NCI-H2081 (cell line): Measurements from ENCODE around the gene RALGPS1.

Experiments
- DNase-seq, 2 experiments: peaks; one replicate each; lab custom pipeline; 2025; lab: John Stamatoyannopoulos, UW

The RALGPS1 gene

DNA sequence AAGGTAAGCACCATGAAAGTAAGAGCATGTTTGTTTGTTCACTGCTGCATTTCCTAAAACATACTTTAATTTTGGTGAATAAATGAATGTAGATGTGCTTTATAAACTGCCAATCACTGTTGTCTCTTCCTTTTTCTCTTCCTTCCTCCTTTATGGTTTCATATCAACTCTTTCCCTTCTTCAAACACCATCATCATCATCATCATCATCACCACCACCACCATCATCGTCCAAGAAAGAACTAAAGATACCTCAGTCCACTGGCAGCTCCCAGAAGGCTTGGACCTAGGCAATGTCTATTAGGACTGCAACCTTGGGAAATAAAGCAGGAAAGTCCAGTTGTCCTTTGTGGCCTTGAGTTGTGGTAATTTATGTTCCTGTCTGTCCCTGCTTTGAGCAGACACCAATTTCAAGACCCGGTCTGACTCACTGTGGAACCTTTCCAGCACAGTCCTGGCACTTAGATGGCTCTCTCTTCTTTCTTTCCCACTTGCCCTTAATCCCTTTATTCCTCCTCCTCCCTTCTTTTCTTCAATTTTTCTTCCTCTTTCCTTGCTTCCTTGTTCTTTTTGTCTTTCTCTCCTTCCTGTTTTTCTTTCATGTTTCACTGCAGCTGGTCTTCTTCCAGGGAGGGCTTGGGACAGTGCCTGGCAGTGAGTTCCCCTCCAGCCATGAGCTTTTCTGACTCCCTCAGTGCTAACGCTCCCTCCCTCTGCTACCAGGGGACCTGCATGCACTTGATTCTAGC lies 108.5 kb downstream of the RALGPS1 start:
- DNase-seq = no peak

DNA sequence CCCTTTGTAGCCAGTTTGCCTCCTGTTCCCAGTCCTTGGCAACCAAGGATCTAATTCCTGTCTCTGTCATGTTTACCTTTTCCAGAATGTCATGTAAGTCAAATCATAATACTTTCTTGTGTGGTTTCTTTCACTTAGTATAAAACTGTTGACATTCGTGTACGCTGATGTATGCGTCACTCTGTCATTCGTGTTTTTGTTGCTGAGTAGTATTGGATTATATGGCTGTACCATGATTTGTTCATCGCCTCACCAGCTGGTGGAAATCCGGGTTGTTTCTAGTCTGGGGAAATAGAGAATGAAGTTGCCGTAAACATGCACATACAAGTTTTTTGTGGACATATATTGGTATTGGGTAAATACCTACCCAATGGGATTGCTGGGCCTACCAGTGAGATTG lies 110.5 kb downstream of the RALGPS1 start:
- DNase-seq = no peak

DNA sequence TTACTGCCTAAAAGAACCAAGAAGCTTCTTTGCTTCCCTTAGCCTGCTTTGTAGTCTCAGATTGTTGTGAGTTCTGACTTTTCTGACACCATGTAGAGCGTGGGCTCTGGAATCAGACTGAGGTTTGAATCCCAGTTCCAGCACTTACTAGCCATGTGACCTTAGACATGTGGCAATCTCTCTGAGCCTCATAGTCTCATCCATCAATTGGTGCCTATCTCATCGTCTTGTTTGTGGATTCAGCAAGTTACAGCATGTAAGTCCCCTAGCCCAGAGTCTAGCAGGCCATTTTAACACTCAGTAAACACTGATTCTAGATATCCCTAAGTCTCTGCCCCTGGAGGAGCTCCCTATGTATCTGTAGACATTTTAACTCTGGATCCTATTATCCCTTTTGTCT lies 113.1 kb downstream of the RALGPS1 start:
- no peak for DNase-seq

DNA sequence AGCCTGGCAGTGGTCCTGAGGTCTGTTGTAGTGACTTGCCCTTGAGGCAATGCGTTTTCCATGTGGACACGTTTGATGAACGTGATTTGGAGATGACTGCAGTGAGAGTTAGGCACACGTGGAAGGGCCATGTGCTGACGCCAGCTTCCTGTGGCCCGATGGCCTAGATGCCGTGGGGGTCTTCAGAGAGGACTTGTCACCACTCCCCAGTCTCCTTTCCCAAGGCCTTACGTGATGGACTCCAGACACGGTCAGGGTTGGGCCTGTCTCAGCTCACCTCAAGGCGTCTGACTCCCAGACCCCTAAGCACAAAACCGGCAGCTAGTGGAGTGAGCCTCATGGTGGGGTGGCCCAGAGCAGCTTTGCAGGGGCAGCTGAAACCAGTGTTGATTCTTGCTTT lies 115.0 kb downstream of the RALGPS1 start:
- no peak for DNase-seq

DNA sequence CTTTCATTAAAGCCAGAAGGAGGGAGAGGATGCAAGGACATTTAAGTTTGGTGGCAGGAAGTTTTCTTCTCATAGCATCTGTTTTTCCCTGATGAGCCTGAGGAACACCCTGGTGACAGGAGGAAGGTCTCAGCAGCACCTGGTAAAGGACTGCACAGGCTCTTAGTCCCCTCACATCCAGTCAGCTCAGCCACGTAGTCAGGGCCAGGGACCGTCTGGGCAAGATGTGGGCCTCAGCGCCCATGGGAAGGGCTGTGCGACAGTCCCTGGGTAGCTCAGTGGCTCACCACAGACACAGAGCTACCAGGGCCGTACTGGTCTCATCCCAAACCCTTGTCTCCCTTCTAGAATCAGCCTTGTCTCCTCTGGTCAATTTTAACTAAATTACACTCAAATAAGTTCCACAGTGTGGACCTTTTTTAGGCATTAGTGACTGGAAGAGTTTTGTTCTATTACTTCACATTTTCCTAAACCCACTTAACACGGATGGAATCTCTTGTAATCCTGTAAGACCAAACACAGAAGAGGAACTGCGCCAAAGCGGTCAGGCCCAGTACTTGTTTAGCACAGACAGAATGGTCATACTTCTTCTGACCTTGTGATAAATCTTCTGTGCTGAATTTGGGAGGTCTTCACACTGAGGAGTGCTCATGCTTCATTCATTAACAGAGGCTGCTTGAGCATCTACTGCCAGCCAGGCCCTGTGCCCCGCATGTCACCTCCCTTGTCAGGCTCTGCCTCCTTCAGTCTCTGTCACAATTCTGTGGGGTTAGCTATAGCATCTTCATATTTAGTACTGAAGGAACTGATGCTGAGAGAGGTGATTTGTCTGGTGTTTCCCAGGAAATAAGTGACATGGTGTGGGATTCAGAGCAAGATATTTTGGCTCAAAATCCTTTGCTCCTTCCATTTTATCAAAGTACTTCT lies 116.5 kb downstream of the RALGPS1 start:
- DNase-seq = no peak

DNA sequence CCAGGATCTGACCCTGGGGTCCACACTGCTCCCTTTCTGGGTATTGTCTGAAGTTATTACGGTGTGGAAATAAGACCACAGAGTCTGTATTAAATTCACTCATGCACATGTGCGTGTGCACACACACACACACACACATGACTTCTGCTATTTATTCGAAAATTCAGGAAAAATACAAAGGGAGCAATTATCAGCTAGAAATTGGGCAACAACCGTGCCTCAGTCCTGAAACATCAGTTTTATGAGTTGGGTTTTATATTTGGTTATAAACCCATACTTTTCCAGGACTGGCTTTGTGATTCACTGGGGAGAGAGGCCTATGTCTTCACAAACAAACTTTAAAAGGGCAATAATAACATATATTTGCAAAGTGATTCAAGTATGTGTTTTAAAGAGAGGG lies 117.7 kb downstream of the RALGPS1 start:
- DNase-seq = no peak

DNA sequence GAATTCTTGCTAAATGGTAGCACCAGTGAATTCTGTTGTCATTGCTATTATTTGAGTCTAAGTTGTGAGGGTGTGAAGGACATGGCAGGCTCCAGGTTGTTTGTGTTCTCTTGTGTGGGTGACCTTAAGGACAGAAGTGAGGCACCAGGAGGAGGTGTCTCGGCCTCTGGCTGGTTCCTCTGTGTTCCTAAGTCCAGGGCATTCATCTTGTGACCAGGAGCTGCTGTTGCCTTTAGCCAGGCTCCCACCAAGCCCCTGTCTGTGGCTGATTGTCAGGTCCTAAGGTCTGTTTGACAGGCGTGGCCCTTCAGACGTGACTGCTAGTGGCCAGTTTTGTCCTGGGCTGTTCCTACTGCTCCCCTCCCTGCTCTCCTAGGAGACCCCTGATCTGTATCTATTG lies 118.5 kb downstream of the RALGPS1 start:
- DNase-seq = no peak

DNA sequence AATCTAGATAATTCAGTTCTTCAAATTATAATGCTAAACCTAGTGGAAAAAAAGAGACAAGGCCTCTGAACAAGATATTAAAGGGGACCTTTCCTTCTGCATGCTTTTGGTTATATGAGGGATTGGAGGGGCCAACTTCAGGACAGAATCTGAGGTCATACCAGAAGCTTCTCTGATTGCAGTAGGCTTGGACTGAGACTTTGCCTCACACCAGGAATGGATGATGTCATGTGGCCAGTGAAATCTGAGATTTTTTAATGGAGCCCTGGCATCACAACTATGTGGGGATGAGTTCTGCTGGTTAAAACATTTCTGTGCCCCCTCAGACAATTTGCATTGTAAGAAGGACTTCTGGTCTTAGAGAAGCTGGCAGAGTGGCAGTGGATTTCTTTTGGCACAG lies 119.2 kb downstream of the RALGPS1 start:
- no peak for DNase-seq

DNA sequence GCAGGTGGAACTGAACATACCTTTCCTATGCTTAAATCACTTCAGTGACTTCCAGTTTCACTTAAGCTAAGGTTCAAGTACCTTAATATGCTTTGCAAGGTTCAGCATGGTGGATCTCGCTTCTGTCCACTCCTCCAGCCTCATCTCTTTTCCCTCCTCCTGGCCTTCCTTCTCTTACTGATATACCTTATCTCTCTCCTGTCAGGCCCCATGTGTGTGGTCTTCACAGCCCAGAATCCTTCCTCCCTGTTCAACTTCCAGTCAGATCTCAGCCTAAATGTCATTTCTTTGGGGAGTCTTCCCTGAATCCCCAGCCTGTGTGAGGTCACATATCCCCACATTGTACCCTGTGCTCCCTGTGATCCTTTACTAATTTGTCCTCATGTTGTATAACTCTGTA lies 120.1 kb downstream of the RALGPS1 start:
- DNase-seq = no peak

DNA sequence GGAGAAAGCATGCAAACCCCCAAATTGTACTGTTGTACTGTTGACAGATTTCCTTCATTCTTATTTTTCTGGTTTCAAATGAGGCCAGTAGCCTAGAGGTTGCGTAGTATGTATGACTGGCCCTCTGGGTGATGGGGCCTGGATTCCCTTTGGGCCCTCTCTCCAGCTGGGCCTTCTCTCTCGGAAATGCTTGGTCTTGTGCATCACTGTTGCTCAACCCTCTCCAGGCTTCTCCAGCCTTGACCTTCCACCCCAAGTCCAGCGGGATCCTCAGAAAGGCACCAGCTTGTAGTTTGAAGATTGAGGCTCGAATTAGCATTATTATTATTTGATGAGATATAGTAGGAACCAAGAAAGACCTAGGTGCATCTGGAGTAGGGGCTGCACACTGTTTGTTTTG lies 120.8 kb downstream of the RALGPS1 start:
- no peak for DNase-seq

DNA sequence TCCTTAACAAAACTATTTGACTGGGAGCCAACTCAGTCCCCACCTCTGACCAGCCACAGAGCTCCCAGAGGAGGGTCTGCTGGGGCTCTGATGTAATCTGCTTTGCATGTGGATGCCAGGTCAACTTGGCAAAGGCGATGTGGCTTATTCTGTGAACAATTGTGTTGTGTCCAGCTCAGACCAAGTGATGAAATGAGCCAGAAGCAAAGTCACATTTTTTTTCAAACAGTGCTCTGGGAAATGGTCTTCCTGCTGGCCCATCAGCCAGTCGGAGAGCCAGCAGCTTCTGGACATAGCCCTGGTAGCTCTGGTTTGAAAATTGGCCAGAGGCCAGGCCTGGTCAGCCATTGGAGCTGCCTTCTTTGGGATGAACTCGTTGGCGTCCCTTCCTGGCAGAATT lies 121.4 kb downstream of the RALGPS1 start:
- no peak for DNase-seq

DNA sequence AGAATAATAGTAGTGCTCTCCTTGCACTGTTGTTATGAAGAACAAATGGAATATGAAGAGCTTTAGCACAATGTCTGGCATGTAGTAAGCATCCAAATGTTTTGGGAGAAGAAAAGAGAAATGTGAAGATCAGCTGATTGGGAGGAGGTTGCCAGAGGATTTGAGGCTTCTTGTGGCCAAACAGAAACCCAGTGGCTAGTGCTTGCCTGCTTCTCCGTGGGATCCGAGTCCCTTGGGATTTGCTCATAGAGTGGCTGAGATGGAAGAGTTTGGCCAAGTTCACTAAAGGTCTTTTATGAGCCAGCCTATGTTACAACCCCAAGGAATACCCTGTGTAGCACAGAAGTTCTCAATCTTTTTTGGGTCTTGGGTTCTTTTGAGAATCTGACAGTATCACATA lies 121.9 kb downstream of the RALGPS1 start:
- DNase-seq = no peak

DNA sequence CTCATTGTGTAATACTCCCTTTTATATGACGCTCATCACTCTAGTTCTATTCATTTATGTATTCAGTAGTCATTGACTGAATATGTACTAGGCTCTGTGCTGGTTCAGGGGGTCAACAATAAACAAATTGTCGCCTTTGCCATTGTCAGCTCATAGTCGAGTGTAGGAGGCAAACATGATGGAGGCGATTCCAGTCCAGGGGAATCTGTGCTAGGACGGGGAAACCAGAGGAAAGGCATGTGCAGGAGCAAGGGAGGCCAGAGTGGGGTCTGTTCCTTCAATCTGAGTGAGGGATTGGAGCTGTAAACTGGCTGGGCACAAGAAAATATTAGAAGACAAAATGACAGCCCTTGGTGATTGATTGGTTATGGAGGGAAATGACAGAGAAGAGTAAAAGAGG lies 123.9 kb downstream of the RALGPS1 start:
- DNase-seq = no peak

DNA sequence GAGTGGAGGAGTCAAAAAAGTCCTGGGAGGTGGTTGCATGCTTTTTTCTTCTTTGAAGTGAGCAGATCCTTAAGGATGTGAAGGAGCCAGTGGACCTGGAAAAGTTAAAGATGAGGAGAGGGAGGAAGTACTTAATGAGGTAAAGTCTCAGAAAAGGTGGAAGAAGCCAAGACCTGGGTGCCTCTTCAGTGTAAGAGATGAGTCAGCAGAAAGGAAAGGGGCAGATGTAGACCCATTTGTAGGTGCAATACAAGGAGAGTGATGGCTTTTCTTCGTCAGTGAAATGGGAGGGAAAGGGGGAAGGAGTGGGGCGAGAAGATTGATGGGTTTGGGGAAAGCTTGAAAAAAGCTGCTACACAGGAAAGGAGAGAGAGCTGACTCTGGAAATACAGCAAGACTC lies 124.9 kb downstream of the RALGPS1 start:
- no peak for DNase-seq

DNA sequence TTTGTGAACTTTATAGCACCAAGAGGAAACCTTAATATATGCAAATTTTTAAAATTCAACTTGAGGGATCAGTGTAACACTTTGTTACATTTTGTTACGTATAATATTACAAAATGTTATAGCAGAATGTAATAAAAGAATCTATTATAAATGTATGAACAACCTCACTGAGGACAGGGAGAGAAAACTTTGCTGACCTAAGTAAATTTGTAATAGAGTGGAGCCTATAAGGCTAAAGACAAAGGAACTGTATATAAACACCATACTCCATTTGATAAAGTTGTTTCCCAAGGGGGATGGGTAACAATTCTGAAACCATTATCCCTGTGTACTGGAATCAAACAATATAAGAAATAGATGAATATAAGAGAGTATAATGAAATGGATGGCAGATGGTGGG lies 130.6 kb downstream of the RALGPS1 start:
- DNase-seq = no peak

DNA sequence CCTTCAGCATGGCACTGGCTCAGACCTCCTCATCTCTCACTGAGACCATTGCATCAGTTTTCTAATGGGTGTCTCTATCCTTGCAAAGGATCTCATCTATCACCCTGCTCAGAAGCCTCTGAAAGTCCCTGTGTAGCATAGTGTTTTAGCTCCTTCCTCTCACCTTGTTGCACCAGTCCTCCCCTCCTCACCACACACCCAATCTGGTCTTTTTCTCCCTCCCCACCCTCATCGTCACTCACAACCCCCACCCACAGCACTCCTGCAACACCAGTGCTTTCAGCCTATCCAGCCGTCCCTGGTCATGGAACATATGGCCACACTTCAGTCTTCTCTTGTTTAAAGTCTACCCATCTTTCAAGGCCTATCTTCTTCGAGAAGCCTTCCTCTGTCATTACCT lies 133.4 kb downstream of the RALGPS1 start:
- DNase-seq = no peak

DNA sequence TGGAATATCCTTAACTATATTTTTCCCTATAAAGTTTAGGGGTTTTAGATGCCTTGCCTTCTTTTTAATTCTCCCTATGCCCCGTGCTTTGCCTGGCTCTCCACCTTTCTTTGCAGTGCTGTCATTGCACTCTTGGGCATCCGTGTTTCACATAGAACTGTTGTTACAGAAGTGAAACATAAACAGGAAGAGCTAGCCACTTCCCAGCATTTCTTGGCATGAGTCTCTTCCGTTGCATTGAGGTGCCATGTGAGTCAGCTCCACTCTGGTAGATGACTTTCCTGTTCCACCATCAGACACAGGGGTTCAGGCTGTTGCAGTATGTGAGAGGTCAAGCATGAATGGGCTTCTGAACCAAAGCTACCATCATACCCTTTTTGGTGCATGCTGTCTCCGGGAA lies 134.5 kb downstream of the RALGPS1 start:
- no peak for DNase-seq

DNA sequence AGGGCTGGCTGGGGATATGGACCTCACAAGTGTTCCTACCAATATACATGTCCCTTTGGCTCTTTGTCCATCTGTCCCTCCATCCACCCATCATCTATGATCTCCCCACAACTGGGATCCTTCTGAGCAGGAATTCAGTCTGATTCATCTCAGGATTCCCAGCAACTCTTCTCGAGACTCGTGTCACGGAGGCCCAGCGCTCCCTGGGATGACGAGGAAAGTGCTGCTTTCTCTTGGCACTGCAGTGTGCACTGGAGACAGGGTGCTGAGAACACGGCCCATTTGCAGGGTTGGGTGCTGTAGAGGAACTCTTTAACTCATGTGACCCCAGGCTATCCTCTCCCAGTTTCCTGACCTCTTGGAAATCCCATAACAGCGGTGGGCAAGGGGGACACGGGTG lies 135.0 kb downstream of the RALGPS1 start:
- no peak for DNase-seq

DNA sequence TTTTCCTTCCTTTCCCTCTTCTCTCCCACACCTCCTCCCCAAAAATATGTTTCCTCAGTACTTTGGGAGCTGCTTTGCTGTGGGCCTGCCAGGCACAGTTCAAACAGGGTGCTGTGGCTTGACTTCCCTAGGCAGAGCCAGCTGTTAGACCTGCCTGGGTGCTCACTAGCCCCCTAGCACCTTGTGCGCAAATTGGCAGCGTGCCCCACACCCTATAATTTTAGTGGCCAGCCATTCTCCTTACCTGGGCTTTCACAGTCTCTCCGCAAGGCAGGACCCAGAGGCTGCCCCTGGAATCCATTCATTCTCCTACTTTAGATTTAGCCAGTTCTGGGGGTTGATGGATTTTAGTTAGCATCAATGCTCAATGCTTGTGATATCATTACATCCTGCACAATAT lies 135.6 kb downstream of the RALGPS1 start:
- no peak for DNase-seq

DNA sequence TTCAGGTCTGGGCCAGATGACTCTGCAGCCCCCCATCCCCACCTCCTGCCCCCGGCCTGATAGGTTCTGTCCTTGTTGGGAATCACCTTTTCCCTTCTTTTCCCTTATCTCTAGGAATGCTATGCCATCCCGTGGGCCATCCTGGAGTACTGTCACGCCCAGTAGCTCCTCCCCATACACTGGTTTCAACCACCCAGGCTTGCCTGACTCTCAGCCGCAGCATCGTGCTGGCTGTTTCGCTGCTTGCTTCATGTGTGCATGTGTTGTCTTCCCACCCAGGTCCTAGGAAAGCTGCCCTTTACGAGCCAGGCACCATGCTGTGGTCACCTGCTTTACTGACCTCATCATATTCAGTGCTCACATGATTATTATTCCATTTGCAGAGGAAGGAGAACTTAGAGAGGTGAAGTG lies 136.0 kb downstream of the RALGPS1 start:
- DNase-seq = no peak

DNA sequence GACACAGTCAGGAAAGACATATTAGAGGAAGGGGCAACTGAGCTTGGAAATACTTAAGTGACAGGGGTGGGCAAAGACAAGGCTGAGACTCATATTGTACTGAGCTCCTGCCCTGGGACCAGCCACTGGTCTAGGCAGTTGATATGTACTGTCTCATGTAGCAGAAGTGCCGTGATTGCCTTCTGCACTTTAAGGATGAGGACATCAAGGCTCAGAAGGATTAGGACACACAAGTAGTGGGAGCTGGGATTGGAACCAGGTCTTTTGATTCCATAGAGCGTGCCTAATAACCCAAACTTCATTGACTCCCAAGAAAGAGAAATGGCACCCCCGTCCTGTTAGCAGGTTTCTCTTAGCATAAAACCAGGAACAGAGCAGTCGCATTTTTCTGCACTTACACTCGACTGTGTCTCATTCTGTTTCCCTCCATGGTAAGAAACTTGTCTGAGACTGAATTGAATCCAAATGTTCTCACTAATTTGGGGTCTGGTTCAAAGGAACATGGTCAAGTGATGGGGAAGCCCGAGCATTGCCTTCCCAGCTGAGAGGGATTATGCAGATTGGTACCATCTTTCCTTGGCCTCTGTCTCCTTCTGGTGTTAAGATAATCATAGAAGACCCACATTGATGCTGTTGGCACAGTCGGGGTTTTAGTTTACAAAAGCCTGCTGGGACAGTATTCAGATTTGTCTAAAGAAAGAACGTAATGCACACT lies 137.5 kb downstream of the RALGPS1 start:
- no peak for DNase-seq

DNA sequence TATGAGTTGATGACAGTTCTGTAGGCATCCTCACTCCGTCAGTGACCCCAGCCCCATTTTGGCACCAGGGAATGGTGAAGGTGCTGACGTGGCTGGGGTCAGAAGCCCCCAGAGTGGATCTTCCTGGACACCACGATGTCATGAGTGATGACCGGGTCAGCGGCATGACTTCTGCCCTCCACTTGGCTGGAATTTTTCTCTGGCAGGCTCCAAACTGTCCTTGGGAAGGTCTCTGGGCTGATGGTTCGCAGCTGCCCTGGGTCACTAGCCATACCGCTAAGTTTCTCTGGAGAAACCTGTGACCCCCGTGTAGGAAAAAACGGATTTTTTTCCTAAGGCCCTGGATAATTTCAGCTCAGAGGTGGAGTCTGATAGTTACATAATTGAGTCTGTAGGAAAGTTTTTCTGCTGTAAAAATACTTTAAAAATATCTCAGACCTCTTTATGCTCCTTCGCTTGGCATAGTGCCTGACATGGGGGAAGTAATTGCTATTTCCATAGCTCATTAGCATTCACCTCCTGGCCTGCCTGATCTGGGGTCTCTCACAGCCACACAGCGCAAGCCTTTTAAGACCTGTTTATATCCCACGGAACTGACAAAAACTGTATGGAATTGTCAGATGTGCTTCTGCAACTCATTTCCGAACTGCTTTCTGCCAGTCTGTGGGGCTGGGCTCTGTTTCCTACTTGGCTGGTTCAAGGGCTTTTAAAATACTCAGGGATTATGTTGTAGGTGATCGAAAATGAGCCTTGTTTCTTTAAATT lies 138.7 kb downstream of the RALGPS1 start:
- no peak for DNase-seq
